Hematopoietic multipotent progenitor cell treated with erythropoietin and hydrocortisone succinate and interleukin-3 and kit ligand, for 17 days (in vitro differentiated cells): ENCODE results near the gene ADRM1.

Source experiments
- DNase-seq: peaks from one replicate; pipeline ENCODE4 v3.0.0-alpha.2; 2015; ENCODE audit warnings: low spot score

The ADRM1 gene

DNA sequence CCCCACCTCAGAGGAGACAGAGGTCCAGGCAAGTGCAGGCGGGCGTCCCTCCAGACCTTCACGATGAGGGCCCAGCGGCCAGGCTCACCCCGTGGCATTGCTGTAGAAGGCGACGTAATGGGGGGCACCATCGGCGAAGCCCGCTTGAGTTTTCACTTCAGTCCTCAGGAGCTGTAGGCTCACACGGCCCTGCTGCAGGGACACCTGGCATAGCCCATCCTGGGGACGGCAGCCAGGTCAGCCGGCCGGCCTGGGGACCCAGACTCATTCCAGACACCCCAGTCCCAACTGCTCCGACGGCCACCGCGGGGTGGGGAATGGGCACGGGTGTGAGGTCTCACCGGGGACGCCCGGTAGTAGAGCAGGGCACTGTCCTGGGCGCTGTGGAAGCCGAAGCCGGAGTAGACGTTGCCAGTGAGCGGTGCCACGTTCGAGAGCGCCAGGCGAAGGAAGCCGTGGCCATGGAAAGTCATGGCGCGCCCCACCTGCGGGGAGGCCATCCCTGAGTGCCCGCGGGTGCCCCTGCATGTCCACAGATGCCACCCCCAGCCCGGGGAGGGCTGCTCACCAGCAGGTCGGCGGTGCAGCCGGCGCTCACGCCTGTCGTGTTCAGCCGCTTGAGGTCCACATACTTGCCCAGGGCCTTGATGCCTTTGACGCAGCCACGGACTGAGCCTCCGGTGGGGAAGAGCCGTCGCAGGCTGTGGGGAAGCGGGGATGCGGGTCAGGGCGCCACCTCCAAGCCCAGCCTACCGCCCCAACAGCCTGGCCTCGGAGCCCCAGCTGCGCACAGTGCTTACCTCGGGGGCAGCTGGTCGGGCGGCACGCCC, 9.2 kb downstream of the ADRM1 start:
- no peak for DNase-seq

DNA sequence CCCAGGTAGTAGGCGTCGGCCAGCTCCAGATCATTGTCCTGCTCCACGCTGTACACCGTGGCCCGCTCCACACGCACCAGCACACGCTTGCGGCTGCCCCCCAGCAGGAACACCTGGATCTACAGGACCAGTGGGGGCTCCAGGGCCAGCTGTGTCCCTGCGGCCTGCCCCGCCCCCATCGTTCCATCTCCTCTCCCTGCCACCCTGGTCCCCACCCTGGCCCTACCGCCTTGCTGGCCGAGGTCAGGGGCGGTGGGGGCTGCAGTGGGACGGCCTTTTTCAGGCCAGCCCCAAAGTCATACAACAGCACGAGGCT, 9.8 kb downstream of the ADRM1 start:
- DNase-seq, result no peak

DNA sequence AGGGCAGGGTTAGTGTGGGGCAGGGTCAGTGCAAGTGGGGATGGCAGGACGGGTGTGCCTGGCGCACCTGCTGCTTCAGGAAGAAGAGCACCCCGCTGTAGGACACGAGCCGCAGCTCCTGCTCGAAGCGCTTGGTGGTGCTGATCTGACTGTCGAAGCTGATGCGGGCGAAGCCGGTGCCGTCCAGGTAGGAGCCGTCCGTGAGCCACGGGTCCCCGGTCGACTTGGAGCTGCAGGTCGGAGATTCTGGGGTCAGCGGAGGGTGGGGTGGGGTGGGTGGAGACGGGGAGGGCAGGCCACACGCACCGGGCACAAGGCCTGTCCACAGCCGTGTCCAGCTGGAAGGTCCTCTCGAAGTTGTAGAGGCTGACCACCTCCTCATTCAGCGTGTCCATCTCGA, 10.2 kb downstream of the ADRM1 start:
- no peak for DNase-seq

DNA sequence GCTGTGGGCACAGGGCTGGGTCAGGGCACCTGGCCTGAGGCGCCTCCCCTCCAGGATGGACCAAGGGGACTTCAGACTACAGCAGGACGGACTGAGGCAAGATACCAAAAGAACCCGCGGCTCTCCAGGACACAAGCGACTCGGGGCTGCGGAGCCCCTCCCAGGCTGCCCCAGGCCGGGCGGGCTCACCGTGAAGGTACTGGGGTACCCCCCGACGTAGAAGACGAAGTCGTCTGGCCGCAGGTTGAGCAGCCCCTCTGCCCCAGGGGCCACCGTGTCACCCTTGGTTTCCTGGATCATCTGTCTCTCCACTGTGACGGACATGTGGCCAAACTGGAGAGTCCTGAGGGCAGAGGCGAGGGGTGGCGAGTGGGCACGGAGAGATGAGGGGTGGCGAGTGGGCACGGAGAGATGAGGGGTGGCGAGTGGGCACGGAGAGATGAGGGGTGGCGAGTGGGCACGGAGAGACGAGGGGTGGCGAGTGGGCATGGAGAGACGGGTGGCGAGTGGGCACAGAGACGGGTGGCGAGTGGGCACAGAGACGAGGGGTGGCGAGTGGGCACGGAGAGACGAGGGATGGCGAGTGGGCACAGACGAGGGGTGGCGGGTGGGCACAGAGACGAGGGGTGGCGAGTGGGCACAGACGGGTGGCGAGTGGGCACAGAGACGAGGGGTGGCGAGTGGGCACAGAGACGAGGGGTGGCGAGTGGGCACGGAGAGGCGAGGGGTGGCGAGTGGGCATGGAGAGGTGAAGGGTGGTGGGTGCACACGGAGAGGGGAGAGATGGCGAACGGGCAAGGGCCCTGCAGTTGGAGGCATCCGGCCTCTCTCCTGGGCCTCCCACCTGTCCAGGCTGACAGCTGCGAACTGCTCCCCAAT, 10.9 kb downstream of the ADRM1 start:
- no peak for DNase-seq

DNA sequence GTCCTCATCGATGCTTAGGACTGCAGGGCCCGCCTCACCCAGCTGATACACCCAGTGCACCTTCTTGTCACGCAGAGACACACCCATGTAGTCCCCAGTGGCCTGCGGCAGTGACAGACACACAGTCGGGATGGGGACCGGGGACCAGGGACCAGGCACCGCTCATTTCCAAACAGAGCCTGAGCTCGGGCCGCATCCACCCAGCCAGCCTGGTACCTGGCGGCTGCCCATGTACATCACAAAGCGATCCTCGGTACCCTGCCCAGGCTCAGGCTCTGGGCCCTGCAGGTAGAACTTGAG, 11.5 kb downstream of the ADRM1 start:
- DNase-seq, result no peak

DNA sequence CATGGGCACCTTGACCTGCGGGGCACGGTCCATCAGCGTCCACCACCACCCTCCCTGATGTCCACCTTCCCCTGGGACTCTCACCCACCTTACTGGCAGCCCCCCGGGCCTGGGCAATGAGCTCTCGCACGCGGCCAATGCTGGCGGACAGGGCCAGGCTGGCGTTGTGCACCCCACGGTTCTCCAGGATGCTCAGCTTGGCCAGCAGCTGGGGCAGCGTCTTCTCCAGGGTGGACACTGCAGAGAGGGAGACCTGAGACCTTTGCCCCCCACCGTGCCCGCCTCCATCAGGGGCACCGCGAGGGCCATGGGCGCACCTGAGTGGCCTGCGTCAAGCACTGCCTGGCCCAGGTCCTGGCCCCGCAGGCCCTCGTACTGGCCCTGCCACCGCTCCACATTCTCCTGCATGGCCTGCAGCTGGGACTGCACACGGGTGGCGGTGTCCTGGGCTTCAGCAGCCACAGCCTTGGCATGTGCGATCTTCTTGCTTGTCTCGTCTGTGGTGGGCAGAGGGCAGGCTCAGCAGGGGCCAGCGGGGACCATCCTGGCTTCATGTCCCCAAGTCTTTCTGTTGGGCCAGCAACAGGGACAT, 12.0 kb downstream of the ADRM1 start:
- no peak for DNase-seq

DNA sequence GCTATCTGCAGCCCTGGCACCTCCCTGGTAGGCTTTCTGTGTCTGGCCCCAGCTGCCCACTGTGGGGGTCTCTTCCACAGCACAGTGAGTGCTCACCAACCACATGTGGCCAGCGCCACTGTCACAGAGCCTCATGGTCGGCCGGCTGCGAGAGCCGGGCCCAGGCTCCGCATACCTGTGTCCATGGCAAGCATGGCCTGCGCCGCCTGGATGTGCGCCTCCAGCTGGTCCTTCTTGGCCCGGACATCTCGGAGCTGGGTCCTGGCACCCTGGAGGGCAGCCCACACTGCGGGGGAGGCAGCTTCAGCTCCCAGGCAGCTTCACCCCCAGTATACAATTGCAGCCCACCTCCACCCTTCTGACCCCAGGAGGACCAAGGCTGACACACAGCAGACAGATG, 13.0 kb downstream of the ADRM1 start:
- DNase-seq, result no peak

DNA sequence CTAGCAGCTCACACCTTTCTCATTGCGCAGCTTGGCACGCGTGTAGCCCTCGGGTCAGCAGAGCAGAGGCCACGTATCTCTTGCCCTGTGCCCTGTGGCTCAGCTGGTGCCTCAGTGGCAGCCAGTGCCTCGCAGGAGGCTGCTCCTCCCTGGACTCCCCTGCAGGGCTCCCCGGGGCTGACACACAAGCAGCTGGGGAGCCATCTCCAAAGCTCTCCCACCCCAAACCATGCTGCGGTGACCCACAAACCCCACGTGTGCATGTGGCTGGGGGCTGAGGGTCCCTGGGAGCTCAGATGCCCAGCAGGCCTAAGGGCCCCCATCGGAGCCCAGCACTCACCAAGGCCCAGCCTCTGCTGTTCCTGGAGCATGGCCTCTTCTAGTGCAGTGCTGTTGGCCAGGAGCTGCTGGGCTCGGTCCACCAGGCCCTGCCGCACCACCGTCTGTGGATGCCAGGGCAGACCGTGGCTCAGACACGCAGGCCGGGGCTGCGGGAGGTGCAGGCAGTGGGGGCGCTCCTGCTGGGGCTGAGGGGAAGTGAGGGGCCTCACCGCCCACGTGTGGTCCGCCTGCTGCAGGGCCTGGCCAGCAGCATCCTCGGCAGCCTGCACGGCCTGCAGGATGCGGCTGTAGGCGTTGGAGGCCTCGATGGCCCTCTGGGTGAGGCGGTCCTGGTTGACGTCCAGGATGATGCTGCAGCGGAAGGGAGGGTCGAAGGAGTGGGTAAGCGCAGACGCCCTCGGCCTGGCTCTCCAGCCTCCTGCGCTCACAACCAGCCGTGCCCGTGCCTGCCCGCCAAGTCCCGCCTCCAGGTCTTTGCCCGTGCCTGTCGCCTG, 13.8 kb downstream of the ADRM1 start:
- DNase-seq, result no peak

DNA sequence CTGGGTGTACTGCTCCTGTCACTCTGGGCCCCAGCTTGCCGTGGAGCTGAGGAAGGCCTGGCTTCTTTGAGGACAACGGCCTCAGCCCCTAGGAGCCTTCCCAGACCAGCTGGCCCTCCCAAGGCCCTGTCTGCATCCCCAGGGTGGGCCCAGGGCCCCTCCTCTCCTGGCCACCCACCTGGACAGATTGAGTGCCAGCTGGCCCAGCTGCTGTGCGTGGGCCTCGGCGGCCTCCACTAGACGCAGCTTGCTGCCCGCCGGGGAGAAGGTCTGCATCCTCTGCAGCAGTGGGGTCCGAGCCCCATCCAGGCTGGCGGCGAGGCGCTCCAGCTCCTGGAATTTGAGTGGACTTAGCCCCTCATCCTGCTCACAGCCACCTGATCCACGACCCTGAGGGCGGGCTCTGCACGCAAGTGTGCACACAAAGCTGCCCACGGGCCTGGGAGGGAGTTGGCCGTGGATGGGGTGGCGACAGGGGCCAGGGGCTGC, 14.4 kb downstream of the ADRM1 start:
- DNase-seq, result no peak

DNA sequence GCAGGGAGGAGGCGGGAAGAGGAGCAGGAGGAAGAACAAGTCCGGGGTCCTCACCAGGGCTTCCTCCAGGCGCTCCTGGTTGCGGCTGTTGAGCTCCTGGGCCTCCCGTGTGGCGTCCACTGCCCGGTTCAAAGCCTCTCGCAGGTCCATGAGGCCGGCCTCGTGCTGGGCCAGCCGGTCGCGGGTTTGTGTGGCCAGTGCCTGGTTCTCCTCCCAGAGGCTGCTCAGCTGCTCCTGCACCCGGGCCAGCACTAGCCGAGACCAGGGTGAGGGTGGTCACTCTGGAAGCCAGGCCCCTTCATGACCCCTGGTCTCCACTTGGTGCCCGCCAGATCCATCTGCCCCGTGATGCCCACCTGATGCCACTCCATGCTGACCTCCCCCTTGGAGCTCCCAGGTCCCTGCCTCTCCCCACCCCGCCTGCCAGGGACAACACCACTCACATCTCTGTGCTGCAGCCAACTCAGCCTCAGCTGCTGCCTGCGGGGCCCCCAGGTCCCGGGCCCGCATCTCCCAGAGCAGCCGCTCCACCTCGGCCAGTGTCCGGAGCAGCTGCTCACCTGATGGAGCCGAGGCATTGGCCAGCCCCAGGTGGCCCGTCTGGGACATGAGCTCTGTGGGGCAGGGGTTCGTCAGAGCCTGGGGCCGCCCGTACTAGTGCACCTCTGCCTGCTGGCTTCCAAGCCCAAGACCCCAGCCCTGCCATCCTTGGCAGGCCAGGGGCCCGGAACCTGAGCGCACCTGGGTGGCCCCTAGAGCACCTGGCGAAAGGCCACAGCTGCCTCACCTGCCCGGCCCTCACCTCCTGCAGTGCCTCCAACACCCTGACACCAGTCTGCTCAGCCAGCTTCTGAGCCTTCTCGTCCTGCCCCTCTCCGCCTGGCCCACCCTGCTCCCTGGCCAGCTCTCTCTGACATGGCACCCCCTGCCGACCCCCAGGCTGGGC, 15.9 kb downstream of the ADRM1 start:
- DNase-seq, result no peak

DNA sequence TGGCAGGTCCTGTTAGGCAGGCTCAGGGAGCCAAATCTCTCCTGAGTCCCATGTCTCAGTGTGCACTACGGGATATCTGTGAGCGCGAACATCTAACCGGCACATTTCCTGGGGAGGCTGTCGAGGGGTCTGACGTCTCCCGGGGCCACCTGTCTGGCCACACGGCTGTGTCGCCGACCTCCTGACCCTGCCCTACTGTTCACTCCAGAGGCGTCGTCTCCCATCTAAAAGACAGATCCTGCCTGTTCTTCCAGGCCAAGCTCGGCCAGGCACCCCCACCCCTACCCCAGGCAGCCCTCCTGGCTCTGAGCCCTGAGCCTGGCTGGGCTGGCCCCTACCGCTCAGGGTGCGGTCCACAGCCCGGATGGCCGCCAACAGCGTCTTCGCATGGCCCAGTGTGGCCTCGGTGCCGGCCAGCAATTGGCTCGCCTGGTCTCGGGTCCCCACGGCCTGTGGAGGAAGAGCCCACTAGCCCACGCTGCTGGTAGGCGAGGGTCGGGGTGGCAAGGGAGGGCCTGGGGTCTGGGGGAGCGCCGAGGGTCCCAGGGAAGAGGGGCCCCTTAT, 16.6 kb downstream of the ADRM1 start:
- DNase-seq, result no peak

DNA sequence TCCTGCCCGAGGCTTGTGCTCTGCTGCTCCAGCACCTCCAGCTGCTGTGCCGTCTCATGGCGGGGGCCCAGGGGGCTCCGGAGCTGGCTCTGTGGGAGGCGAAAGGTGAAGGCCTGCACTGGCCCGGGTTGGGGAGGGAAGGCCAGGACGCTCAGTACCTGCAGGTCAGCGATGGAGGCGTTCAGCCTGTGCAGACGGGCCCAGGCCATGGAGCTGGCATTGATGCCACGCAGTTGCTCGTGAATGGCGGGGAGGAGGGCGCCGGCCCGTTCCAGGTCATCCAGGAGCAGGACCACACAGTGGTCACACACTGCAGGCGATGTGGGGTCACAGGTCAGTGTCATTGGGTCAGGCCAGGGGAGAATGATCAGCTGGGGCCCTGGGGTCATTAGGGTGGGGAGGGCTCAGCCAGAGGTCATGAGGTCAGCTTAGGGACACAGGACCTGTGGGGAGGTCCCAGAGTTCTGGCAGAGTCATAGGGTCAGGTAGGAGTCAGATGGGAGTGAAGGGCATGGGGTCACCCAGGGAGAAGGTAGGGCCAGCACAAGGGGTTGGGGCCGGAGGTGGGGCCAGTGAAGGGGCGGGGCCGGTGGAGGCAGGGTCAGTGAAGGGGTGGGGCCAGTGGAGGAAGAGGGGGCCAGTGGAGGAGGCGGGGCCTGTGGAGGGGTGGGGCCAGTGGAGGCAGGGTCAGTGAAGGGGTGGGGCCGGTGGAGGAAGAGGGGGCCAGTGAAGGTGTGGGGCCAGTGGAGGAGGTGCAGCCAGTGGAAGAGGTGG, 18.0 kb downstream of the ADRM1 start:
- peak; percentile 39 for DNase-seq

DNA sequence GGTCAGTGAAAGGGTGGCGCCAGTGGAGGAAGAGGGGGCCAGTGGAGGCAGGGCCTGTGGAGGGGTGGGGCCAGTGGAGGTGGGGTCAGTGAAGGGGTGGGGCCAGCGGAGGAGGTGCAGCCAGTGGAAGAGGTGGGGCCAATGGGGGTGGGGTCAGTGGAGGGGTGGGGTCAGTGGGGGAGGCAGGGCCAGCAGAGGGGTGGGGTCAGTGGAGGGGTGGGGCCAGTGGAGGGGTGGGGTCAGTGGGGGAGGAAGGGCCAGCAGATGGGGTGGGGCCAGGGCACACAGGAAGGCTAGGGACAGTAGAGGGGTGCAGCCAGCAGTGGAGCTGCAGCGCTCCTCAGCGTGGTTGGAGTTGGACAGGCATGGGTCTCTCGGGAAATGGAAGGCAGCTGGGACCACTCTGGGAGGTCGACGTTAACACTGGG, 18.7 kb downstream of the ADRM1 start:
- DNase-seq, result peak; percentile 47

DNA sequence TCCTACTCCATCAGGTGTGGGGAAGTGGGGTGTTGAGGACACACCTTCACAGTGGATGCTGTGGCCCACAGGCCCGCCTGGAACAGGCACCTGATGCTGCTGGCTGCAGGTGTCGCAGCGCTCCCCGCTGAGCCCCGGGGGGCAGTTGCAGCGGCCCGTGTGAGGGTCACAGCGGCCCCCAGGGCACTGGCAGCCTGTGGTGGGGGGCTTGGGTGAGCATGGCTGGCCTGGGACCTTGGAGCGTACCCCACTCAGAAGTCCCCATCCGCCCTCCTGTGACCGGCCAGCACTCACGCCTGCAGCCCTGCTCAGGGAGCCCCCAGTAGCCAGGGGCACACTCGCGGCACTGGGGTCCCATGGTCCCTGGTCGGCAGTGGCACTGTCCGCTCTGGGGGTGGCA, 19.2 kb downstream of the ADRM1 start:
- no peak for DNase-seq

DNA sequence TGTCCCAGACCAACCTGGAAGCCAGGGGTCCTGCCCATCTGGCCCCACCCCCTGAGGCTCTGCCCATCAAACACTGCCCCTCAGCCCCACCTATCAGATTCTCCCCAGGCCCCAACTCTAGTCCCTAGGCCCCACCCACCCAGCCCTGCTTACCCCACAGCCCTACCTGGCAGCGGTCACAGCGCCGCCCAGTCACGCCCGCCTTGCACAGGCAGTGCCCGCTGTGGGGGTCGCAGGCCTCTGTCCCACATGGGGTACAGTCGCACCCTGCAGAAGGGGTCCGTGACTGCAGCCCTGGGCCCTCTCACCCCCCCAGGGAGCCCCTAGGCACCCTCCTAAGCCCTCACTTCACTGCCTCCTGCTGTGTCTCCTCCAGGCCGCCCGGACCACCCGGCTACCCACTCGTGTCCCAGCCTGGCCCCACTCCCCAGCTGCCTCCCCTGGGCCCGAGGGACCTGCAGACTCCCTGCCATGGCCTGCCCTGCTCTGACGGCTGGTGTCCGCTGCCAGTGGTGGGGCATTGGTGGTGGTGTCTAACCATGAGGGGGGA, 19.8 kb downstream of the ADRM1 start:
- no peak for DNase-seq

DNA sequence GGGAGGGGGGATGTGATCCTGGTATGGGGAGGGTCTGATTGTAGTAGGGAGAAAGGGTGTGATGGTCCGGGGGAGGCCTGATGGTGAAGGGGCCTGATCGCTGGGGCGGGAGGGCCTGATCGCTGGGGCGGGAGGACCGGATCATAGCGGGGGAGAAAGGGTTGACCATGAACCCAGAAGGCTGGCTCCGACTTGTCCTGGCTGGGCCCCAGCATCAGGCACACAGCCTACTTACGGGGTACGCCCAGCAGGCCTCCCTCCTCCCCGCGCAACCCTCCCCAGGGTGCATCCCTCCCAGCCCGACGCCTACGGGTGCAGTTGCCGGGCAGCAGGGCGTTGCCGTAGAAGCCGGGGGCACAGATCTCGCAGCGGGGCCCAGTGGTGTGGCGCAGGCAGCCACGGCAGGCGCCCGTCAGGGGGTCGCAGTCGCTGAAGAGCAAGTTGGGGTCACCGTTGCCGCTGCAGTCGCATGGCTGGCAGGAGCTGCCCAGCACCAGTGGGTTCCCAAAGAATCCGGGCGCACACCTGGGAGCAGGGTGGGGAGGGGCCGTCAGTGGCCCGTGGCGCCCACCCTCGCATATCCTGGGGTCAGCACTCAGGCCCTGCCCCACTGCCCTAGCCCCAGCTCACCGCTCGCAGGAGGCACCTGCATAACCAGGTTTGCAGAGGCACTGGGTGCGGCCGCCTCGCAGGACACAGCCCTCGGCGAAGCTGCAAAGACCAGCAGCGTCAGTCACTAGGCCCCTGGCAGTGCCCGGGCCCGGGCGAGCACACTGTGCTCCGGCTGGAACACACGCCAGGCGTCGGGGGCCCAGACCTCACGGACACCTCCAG, 20.6 kb downstream of the ADRM1 start:
- no peak for DNase-seq

DNA sequence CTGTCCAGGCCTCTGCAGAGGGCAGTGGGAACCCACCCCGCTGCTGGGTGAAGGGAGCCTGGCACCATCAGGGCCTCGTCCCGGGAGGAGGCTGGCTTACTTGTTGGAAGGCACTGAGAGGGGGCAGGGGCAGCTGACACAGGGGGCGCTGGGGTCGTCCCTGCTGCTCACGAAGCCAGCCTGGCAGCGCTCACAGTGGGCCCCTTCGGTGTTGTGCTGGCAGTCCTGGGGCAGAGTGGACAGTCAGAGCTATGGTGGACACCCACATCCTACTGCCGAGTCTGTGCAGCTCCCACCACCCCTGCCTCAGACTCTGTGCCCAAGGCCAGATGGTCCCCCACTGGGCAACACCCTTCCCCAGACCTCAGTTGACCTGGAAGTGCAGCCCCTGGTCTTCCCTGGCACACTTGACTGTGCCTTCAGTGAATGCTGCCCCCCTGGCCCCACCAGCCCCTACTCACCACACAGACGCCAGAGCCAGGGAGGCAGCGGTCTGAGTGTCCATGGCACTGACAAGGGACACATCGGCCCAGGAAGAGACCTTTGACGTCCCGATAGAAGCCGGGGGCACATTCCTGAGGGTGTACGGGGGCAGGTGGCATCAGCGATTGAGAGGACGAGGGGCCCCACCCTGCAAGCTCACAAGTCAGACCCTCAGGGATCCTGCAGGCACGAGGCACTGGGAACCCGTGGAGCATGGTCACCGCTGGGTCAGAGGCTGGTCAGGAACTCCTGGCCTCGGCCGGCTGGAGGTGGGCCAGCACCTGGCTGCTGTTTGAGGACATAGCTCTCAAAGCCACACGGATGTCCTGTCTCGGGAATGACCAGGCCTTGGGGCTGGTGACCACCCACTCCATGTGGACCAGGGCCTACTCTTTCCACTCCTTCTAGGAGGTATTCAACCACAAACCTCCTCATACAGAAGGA, 21.4 kb downstream of the ADRM1 start:
- no peak for DNase-seq
